ENCODE results near the gene KRT84. TPM values are rescaled to one million over a fixed set of nuclear protein-coding genes. Genes with fewer than 3 reads are reported as not detected.

The KRT84 gene
- total and polyA plus RNA-seq, 12 donors = not detected

DNA sequence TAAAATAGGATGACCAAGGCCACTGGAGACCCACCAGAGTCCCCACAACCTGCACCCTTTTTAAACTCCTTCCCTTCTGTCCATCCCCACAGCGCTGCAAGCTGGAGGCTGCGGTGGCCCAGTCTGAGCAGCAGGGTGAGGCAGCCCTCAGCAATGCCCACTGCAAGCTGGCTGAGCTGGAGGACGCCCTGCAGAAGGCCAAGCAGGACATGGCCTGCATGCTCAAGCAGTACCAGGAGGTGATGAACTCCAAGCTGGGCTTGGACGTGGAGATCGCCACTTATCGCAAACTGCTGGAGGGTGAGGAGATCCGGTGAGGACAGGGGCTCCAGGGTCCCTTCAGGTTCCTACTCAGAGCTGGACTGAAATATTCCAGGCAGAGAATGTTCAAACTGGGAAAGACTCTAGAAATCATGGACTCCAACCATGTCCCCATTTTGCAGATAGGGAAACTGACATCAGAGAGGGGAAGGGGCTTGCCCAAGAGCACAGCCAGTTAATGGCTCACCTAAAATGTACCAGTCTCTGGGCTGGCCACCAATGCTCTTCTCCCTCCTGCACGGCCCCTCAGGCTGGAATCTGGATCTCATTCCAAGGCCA lies 35.3 kb downstream of the KRT84 start:
- no peaks in the 10 kb centered on the region for H3K4me1 ChIP-seq (replicated peaks in 1 of 2)
- H3K4me3 ChIP-seq = no peak overlapping the region
- no peak for DNase-seq
- no peaks in the 10 kb centered on the region for H3K9me3 ChIP-seq (replicated peaks in 1 of 3)
- H3K36me3 ChIP-seq (replicated peaks in 1 of 2) = no peaks in the 10 kb centered on the region
- peaks cover 7% of the 10 kb centered on the region for H3K27me3 ChIP-seq
- no peak overlapping the region for H3K27ac ChIP-seq
- WGBS, 4 donors = 89 to 90% (median 90%) methylated on average over 7 to 8 of the region's 8 CpGs
- intact Hi-C loops (cut with DNase I) = no loop called here
- TF ChIP-seq, protein P1, sequence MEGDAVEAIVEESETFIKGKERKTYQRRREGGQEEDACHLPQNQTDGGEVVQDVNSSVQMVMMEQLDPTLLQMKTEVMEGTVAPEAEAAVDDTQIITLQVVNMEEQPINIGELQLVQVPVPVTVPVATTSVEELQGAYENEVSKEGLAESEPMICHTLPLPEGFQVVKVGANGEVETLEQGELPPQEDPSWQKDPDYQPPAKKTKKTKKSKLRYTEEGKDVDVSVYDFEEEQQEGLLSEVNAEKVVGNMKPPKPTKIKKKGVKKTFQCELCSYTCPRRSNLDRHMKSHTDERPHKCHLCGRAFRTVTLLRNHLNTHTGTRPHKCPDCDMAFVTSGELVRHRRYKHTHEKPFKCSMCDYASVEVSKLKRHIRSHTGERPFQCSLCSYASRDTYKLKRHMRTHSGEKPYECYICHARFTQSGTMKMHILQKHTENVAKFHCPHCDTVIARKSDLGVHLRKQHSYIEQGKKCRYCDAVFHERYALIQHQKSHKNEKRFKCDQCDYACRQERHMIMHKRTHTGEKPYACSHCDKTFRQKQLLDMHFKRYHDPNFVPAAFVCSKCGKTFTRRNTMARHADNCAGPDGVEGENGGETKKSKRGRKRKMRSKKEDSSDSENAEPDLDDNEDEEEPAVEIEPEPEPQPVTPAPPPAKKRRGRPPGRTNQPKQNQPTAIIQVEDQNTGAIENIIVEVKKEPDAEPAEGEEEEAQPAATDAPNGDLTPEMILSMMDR (IDR thresholded peaks at IDR 0.05) = no peak
- no peak for TF ChIP-seq POLR2A (IDR thresholded peaks at IDR 0.05)

DNA sequence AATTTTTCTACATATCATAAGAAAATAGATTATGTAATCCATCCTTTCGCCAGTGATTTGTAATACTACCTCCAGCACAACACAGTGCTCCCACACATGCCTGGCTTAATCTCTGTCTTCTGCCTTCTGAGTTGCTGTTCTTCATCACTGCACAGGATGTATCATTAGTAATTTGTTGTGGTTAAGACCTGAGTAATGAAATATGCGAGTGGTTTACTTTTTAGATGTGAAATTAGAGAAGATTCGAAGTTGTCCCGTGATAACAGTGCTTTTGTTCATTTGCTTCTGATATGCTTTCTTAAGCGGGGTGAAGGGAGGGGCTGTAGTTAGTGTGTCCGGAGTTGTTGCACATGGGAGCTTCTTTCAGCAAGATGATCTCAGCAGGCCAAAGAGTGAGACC lies 36.3 kb downstream of the KRT84 start:
- intact Hi-C loops (cut with DNase I) = no loop called here
- WGBS, 4 donors = 48 to 74% (median 70%) methylated on average over 6 of the region's 6 CpGs
- peaks cover 7% of the 10 kb centered on the region for H3K27me3 ChIP-seq
- TF ChIP-seq, protein P1 (IDR thresholded peaks at IDR 0.05) = no peak
- TF ChIP-seq POLR2A (IDR thresholded peaks at IDR 0.05) = no peak
- H3K4me3 ChIP-seq = no peak overlapping the region
- no peaks in the 10 kb centered on the region for H3K4me1 ChIP-seq (replicated peaks in 1 of 2)
- H3K9me3 ChIP-seq (replicated peaks in 1 of 3) = no peaks in the 10 kb centered on the region
- no peaks in the 10 kb centered on the region for H3K36me3 ChIP-seq (replicated peaks in 1 of 2)
- no peak overlapping the region for H3K27ac ChIP-seq
- DNase-seq = no peak

DNA sequence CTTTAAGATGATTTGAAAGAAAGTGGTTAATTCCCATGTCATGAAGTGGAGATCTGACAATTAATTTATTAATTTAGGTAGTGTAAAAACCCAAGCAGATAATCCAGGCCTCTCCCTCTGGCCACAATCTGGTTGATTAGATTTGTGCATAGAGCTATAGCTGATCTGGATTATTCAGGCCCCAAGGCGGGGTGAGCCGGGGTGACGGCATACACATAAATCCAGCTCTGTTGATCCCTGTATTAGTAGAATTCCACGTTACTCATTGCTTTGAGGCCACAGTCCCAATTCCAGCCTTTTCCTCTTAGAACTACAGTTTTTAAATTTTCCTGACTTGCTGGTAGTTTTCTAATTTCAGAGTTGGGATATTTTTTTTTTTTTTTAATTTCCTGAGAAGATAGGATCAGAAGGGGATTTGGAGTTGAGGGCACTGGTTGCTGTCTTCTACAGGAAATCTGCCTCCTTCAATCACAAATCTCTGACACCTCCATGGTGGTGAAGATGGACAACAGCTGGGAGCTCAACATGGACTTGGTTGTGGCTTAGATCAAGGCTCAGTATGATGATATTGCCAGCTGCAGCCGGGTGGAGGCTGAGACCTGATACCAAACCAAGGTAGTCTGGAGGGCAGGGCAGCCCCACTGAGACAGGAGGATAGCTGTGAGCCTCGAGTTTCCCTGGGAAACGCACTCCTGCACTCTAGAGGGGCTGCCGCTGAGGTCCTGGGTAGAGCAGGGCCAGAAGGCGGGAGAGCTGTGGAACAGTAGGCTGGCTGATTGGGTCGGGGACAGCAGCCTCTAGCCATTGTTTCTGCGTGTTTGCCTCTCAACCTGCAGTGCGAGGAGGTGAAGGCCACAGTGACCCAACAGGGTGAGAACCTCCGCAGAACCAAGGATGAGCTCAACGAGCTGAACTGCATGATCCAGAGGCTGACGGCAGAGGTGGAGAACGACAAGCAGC lies 37.6 kb downstream of the KRT84 start:
- peaks cover 5% of the 10 kb centered on the region for H3K27me3 ChIP-seq
- intact Hi-C loops (cut with DNase I) = no loop called here
- 69 to 75% (median 73%) methylated on average over 12 to 16 of the region's 16 CpGs for WGBS, 4 donors
- no peaks in the 10 kb centered on the region for H3K36me3 ChIP-seq (replicated peaks in 1 of 2)
- TF ChIP-seq, protein P1 (IDR thresholded peaks at IDR 0.05) = no peak
- TF ChIP-seq POLR2A (IDR thresholded peaks at IDR 0.05) = no peak
- no peak overlapping the region for H3K4me3 ChIP-seq
- H3K9me3 ChIP-seq (replicated peaks in 1 of 3) = no peaks in the 10 kb centered on the region
- H3K4me1 ChIP-seq (replicated peaks in 1 of 2) = no peaks in the 10 kb centered on the region
- H3K27ac ChIP-seq = no peak overlapping the region
- DNase-seq = no peak

DNA sequence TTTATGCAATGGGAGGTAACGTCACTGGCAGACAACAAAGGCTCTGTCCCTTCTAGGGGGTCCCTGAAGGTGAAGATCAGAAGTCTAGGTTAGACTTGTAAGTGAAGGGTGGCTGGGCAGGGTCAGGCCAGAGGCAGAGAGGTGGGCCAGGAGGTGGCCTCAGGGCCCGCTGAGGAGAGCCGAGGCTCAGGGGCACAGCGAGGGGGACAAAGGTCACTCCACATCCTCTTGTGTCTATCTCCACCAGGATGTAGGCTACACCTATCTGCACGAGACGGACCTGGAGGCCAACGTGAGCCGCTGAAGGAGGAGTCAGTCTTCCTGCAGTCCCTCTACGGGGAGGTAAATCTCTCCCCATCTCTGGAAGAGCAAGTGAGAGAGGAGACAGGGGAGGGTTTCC lies 38.4 kb downstream of the KRT84 start:
- H3K36me3 ChIP-seq (replicated peaks in 1 of 2) = no peaks in the 10 kb centered on the region
- DNase-seq = no peak
- WGBS, 4 donors = 81 to 84% (median 83%) methylated on average over 4 to 9 of the region's 9 CpGs
- no peak overlapping the region for H3K4me3 ChIP-seq
- no peak overlapping the region for H3K27ac ChIP-seq
- TF ChIP-seq, protein P1 (IDR thresholded peaks at IDR 0.05) = no peak
- TF ChIP-seq POLR2A (IDR thresholded peaks at IDR 0.05) = no peak
- no peaks in the 10 kb centered on the region for H3K27me3 ChIP-seq
- no peaks in the 10 kb centered on the region for H3K9me3 ChIP-seq (replicated peaks in 1 of 3)
- no peaks in the 10 kb centered on the region for H3K4me1 ChIP-seq (replicated peaks in 1 of 2)
- intact Hi-C loops (cut with DNase I) = no loop called here
